GM19395 (cell line): ENCODE results near the gene MIEF1.

ENCODE experiments used
- ATAC-seq: cut with Tn5 transposase; IDR thresholded peaks from one replicate; pipeline ENCODE4 v1.9.1; 2021; ENCODE audit warnings: mild to moderate bottlenecking, moderate library complexity; ENCODE audit not compliant: unreplicated experiment

Gene MIEF1

GRCh38 chr22:39554151-39554550, 52.1 kb downstream of the MIEF1 start:
- ATAC-seq, result no peak

GRCh38 chr22:39556970-39557841, 55.1 kb downstream of the MIEF1 start:
- ATAC-seq, result no peak

GRCh38 chr22:39558254-39558727, 56.2 kb downstream of the MIEF1 start:
- no peak for ATAC-seq

GRCh38 chr22:39558950-39559349, 56.9 kb downstream of the MIEF1 start:
- ATAC-seq, result no peak

GRCh38 chr22:39559456-39560105, 57.5 kb downstream of the MIEF1 start:
- no peak for ATAC-seq

- no peak for ATAC-seq
These were observed 58.0 kb downstream of the MIEF1 start for GRCh38 chr22:39560127-39560526.

GRCh38 chr22:39562839-39563489, 60.9 kb downstream of the MIEF1 start:
- ATAC-seq, result no peak

- no peak for ATAC-seq
These were observed 61.7 kb downstream of the MIEF1 start for GRCh38 chr22:39563571-39564428.

GRCh38 chr22:39565414-39565944, 63.4 kb downstream of the MIEF1 start:
- ATAC-seq, result no peak

GRCh38 chr22:39567135-39567946, 65.3 kb downstream of the MIEF1 start:
- ATAC-seq, result no peak
